DMS153 treated with DMSO at 0.1 percent for 48 hours (cell line): ENCODE data around the gene FHAD1.
"Not testable (repeated sequence)": the region's sequence is repeated elsewhere in the genome, so short reads cannot be mapped to it uniquely, and the experiment has no call there.

Experiments used
- DNase-seq: peaks from one replicate; lab custom pipeline; 2025; ENCODE audit not compliant: unreplicated experiment; lab: John Stamatoyannopoulos, UW

FHAD1 gene

DNA sequence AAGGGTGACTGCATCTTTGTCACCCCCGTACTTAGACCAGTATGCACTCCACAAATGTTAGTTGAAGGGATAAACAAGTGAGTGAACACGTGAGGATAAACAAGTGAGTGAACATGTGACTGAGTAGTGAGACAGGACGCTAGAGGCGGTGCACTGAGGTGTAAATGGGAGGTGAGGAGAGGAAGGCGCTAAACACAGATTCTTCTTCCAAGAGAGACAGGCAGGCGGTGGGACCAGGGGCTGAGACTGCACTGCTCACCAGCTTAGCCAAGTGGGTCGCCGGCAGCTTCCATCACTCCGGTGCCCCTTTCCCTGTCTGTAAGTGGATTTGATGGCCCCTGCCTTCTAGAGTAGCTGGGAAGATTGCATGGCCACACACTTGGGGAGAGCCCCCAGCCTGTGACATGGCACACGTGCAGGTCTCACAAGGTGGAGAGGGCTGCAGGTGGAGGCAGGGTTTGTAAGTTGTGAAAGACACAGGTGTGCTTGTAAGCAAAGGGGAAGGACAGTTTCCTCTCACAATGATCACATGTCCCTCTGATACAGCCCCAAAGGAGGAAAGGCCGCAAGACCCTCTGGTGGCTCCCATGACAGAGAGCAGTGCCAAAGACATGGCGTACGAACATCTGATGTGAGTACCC, 115.2 kb downstream of the FHAD1 start:
- DNase-seq = no peak

DNA sequence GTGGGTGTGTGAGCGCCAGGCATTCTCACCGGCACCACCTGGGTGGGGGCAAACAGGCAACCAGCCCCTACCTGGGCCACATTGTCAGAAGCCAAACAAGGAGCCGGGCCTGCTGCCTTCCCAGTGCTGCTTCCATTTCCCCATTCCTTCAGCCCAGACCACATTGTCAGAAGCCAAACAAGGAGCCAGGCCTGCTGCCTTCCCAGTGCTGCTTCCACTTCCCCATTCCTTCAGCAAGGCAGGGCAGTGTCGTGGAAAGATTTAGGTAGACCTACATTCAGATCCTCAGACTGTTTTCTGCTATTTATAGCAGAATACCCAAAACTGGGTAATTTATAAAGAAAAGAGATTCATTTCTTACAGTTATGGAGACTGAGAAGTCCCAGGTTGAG, 115.7 kb downstream of the FHAD1 start:
- DNase-seq = no peak

DNA sequence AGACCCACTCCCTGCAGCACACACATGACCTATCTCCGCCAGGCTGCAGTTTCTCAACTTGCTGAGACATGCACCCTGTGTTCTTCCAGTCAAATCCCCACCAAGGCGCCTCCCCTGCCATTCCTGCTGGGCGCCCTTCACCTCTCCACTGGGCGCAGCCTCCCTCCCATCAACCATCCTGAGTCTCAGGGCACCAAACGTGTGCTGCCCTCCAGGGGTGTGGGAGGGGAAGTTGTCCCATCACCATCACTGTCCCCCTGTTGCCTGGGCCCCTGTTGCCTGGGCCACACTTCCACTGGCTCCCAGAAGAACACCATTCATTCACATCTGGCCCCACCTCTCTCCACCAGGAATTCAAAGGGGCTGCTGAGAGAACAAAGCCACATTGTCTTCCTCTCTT, 117.7 kb downstream of the FHAD1 start:
- DNase-seq = no peak

DNA sequence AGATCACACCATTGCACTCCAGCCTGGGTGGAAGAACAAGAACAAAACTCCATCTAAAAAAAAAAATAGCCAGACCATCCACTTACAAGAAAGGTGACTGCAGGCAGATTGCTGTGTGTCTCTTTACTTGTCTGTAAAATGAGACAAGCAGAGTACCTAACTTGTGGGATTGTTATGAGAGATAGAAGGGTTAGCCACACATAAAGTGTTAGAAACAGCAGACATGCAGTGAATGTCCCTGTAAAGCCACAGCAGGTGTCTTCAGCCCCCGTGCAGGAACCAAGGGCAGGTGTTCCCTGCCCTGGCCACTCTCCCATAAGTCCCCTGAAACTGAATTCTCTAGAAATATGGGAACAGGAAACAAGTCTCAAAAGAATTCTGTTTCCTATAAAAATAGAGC, 121.9 kb downstream of the FHAD1 start:
- DNase-seq = no peak

DNA sequence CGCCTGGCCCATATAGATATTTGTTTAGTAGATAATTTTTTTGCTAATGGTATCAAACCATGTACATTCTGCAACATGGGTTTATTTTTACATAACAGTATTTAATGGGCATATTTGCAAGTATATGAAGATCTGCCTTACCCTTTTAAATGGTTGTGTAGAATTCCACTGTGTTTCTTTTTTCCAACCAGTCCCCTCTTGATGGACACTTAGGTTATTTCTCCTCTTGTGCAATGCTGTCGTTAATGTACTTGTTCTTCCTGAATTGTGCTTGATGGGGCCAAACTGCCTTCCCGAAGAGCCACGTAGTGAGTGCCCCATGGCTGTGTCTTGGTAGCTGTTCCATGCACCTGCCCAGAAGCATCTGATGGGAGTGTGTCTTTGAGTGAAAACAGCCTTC, 123.2 kb downstream of the FHAD1 start:
- DNase-seq = no peak

DNA sequence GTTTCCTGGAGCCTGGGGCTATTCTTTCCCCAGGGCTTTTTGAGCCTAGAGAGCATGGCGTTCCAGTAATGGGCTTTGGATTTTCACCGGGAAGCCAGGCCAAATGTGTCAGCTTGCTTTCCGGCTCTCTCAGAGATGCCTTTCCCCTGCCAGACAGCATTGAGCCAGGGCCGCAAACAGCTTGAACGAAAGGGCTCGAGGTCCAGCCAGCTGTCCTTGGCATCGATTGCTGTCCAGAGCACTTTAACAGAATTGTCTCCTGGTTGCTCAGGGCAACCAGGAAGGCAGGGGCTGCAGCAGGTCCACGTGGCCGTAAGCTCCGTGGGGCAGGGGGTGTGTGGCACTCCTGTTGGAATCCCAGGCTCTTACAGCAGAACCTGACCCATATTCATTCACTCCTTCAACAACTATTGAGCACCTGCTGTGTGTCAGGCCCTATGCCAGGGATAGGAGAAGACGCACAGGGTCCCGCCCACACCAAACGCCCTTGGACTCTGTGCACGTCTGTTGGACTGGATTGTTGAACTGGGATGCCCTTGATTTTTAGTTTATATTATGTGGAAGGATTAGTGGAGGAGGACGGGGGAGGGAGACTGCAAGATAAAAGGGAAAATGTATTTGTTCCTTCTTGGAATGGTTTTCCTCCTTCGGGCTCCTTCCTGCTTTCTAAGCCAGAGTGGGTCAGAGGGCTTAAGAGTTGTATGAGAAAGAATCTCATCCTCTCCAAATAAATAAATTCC, 123.9 kb downstream of the FHAD1 start:
- no peak for DNase-seq

DNA sequence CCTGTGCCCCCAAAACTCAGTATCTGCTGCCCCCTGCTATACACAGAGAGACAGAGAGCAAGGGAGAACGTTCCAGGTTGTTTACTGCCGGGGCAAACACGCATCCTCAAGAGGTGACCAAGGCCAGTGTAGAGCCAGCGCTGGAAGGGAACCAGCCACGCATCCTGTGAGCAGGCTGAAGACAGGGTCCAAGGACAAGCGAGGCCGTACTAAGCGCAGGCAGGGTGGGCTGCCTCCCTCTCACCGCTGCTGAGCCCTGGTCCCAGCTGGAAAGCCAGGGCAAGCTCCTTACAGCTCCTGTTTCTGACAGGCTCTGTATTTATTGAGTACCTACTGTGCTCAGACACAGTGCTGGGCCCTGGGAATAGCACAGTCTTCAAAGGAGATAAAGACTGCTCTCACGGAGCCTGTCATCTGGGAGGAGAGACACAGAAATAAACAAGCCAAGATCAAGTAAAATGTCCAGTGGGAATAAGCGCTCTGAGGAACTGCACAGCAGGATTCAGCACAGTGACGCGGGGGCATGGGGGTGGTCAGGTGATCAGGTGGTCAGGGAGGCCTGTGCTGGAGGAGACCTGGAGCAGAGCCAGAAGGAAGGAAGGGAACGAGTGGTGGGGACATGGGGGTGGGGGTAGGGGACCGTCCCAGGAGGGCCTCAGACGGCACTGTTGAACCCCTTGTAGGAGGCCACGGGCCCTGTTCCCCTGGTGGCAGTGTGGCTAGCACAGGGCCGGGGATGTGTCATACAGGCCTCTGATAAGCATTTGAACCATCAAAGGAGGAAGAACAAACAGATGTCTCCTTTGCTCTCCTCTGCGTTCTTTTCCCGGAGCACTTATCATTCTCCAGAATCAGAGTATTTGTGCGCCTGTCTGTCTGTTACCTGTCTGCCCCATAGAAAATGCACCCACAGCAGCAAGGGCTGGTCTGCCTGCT, 124.9 kb downstream of the FHAD1 start:
- no peak for DNase-seq

DNA sequence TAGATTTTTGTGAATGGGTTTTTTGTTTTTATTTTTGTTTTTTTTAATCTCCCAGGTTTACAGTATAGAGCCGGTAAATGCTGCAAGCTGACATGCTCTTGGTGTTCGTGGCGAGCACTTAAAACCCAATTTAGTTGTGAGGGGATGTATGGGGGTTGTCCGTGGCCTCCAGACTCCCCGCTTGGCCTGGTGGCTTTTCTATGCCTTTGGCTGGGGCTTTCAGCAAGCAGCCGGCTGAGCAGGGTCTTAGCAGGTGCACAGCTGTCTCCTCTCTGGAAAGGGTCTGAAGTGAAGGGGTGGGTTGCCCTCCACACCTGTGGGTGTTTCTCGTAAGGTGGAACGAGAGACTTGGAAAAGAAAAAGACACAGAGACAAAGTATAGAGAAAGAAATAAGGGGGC, 131.7 kb downstream of the FHAD1 start:
- DNase-seq = no peak

DNA sequence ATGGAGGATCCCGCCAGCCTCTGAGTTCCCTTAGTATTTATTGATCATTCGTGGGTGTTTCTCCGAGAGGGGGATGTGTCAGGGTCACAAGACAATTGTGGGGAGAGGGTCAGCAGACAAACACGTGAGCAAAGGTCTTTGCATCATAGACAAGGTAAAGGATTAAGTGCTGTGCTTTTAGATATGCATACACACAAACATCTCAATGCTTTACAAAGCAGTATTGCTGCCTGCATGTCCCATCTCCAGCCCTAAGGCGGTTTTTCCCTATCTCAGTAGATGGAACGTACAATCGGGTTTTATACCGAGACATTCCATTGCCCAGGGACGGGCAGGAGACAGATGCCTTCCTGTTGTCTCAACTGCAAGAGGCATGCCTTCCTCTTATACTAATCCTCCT, 132.1 kb downstream of the FHAD1 start:
- DNase-seq = not testable (repeated sequence)

DNA sequence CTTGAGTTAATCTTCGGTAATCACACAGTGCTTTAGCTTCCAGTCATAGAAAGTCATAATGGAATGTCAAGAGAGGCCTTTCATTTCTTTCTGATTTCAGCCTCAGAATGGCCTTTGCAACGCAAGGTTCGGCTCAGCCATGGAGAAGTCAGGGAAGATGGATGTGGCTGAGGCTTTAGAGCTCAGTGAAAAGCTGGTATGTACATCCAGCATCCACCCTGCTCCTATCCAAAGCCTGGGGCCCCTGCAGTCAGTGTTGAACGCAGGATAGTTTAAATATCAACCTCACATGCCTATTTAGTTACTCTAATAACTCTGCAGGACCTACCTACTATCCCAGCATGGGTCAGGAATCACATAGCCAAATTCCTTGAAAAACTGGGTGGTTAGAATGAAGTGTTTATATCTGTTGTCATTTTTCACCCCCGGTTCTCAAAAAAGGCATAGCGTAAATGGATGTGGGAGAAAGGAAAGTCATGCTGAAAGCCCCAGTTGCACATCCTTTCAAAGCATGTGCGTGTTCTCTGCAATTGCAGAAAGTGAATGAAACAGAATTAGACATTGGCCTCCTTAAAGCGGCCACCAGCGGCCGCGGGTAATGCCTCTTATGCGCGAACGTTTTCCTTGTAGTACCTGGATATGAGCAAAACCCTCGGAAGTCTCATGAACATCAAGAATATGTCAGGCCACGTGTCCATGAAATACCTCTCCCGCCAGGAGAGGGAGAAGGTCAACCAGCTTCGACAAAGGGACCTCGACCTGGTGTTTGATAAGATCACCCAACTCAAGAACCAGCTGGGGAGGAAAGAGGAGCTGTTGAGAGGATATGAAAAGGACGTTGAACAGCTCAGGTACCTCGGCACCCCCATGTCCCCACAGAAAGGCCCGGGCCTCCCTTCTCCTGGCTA, 133.8 kb downstream of the FHAD1 start:
- no peak for DNase-seq

DNA sequence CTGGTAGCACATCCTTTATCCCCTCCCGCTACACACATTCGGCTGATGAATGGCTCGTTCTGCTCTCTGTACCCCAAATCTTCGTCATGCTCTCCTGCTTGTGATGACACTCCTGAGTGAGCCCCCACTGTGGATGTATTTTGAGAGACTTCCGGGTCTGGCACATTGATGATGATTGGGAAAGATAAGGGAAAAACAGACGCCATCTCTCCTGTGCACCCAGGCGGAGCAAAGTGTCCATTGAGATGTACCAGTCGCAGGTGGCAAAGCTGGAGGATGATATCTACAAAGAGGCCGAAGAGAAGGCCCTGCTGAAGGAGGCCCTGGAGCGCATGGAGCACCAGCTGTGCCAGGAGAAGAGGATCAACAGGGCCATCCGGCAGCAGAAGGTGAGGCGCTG, 134.8 kb downstream of the FHAD1 start:
- no peak for DNase-seq

DNA sequence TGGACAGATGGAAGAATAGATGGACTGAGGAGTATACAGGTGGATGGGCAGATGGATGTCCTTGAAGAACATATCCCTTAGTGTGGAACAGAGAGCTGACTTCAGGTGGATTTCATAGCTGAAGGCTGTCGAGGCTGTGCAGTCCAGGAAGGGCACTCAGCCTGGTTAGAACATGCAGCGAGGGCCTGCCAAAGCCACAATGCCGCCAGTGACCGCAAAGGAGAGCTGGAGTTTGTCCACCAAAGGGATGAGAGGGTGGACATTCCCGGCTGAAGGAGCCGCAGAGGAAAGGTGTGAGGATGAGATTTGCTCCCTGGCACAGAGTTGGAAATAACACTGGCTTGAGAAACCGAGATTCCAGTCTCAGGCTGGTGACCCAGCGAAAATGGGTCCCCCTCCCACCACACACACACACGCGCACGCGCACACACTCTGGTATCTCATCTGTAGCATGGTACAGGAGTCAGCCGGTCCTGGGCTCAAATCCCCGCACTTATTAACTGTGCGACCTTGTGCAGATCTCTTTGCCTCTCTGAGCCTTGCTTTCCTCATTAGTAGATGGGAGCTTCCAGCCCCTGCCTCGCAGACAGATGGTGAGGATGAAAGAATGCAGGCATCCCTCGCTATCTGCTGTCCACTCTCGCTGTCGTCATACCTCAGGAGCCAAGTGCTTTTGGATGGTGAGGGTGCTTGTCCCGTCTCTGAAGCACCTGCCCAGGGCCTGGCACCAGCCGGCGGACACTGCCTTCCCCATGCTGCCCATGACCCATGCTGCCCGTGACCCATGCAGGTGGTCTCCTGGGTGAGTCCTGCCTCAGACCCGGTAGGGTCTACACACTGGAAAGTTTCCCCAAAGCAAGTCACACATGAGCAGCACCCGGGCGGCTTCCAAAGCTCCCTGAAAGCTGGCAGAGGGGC, 135.8 kb downstream of the FHAD1 start:
- no peak for DNase-seq

DNA sequence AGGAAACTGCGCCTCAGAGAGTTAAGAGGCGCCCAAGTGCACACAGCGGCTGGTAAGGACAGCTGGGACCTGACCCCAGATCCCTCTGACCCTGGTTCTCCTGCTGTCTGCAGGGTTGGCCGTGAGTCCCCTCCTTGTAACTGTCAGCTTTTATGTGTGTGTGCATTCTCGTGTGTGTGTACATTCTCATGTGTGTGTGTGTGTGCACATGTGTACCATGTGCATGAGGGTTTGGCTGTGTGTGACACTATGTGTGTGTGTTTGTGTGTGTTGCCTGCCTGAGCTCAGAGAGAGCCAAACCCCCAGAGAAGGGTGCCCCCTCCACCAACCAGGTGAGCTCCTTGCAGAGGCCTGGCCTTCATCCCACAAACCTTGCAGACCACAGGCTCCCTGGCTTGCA, 136.8 kb downstream of the FHAD1 start:
- DNase-seq = no peak

DNA sequence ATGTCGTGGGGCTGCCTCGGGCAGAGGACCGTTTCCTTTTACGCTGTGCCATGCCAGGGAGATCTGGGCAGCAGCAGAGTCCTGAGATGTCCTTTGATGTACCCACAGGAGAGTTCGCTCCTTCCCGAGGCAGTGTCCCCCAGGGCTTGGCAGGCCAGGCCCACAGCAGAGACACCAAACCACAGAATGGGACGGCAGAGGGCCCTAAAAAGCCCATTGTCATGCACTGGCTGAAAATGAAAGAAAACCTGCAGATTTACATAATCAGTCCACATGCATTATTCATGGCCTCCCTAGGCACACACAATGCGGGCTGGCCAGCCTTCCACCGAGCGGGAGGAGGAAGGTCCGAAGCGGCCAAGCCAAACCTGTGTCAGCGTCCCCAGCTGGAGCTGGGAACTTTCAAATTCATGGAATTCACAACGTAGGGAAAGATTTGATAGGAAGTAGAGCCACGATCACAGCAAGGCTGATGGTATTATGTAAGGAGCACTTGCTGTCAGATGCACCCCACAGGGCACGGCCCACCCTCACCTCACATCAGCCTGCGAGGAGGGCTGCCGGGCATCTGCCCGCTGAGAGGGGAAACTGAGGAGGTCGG, 137.4 kb downstream of the FHAD1 start:
- no peak for DNase-seq

DNA sequence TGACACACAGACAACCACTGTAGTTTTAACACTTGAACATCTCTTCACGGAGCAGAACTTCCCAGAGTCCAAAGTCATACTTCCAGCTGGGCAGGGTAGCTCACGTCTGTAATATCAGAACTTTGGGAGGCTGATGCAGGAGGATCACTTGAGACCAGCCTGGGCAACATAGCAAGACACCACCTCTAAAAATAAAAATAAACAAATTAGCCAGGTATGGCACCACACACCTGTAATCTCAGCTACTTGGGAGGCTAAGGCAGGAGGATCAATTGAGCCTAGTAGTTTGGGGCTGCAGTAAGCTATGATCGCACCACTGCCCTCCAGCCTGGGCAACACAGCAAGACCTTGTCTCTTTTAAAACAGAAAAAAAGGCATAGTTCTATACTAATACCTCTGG, 138.4 kb downstream of the FHAD1 start:
- DNase-seq = no peak

DNA sequence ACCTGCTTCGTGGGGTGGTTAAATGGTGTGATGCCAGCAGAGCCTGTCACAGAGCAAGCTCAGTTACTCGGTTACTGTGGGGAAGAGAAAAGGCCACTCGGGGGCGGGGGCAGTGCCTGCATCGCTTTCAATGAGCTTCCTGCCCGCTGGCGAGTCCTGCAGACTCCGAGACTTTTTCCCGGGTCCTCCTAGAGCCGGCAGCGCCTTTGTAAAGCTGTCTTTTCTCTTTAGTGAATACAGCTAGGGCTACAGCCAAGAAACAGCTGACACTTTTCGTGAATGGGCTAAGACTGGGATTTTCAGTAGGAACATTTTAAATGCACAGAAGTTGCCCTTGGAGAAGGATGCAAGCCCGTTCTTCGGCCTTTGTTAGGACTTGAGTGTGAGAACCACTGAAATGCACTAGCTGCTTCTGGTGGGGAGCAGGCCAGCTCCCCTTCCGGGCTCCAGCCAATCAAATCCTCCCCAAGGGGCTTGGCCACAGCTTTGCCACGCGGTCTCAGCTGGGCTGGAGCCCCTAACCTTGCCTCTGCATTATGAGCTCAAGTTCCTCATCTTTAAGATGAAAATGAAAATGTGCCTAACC, 139.2 kb downstream of the FHAD1 start:
- no peak for DNase-seq

DNA sequence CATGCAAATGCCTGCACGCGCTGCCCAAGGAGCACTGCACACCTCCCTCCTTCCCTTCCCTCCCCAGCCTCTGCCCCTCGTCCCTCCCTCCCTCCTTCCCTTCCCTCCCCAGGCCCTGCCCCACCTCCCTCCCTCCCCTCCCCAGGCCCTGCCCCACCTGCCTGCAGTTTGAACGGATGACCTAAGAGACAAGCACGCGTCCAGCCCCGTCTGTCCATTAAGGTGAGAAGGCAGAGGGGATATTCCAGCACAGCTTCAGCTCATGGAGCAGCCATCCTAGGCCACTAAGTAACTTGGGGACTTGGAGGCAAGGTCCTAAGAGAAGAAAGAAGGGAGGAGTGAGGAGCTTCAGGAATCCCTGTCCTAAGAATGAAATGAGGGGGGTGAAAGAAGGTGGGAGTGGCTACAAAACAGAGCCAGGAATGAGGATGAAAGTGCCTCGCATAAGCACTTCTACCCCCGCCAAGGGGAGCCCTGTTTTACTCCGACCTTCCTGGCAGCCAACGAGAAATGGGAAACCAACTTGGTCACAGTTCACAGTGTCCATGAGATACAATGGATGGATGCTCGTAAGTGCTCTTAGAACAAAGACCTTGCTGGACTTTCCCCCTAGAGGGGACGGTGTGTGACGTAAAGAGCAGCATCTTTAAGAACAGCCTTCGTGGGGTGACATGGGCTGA, 141.3 kb downstream of the FHAD1 start:
- no peak for DNase-seq

DNA sequence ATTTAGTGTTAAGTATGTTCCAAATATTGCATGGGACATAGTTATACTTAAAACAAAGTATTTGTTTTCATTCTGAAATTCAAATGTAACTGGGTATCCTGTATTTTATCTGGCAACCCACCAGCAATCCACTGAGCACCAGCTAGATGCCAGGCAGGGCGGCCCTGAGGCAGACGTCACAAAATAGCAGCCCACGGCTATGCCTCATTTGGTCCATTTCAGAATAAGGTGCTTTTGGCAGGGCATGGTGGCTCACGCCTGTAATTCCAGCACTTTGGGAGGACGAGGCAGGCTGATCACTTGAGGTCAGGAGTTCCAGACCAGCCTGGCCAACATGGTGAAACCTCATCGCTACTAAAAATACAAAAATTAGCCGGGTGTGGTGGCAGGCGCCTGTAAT, 142.8 kb downstream of the FHAD1 start:
- DNase-seq = not testable (repeated sequence)
